IMR-90 (cell line): ENCODE results near the gene CAMTA1. TPM values are rescaled to one million over a fixed set of nuclear protein-coding genes. Genes with fewer than 3 reads are reported as not detected.

Experiments
- ATAC-seq: fragments of 200-7000 bp; cut with Tn5 transposase; 2 replicates; pipeline ENCODE4 v1.9.1; 2020; ENCODE audit warnings: low read depth, mild to moderate bottlenecking, moderate library complexity
- BruUV-seq: library from RNA; stranded (reverse); fragments of 400-500 nt; replicated peaks from 2 replicates; lab custom pipeline; 2021; lab: Mats Ljungman, UMichigan
- CTCF ChIA-PET: fragments of 300-600 bp; formaldehyde crosslinking; extraction: SDS; loops from one replicate; lab custom pipeline; 2021; ENCODE audit warnings: antibody characterized with exemption; lab: Yijun Ruan, JAX
- POLR2A ChIA-PET: fragments of 300-600 bp; sonication (Branson Sonifier 250); formaldehyde crosslinking; loops from one replicate; lab custom pipeline; 2022; ENCODE audit warnings: antibody characterized with exemption; ENCODE audit not compliant: unreplicated experiment; lab: Charles Lee
- DNase-seq: peaks from one replicate; pipeline ENCODE4 v3.0.0; 2013
- H2AFZ ChIP-seq: replicated peaks from 2 replicates; pipeline ENCODE3; 2013; ENCODE audit warnings: low read length, mild to moderate bottlenecking; ENCODE audit not compliant: poor library complexity
- H2AK5ac ChIP-seq: 2 replicates; pipeline ENCODE4 v1.6.1; 2013; ENCODE audit warnings: low read depth, low read length, inconsistent platforms
- H2AK9ac ChIP-seq: replicated peaks from 2 replicates; pipeline ENCODE3; 2013; ENCODE audit warnings: mild to moderate bottlenecking, low read depth, low read length, moderate library complexity; ENCODE audit not compliant: poor library complexity
- H2BK120ac ChIP-seq: 2 replicates; pipeline ENCODE4 v1.6.1; 2013; ENCODE audit warnings: low read depth, low read length, inconsistent platforms
- H2BK15ac ChIP-seq: 3 replicates; pipeline ENCODE4 v1.6.1; 2013; ENCODE audit warnings: low read depth, low read length, inconsistent platforms
- H2BK20ac ChIP-seq: 2 replicates; pipeline ENCODE4 v1.6.1; 2013; ENCODE audit warnings: low read depth, mild to moderate bottlenecking, inconsistent platforms, low read length, moderate library complexity
- H2BK5ac ChIP-seq: 2 replicates; pipeline ENCODE4 v1.6.1; 2013; ENCODE audit warnings: mild to moderate bottlenecking, low read depth, low read length, inconsistent platforms; ENCODE audit not compliant: poor library complexity, severe bottlenecking
- H3K14ac ChIP-seq: replicated peaks from 2 replicates; pipeline ENCODE4 v1.6.1; 2013; ENCODE audit warnings: low read depth, low read length, inconsistent platforms
- H3K18ac ChIP-seq: 2 replicates; pipeline ENCODE4 v1.6.1; 2013; ENCODE audit warnings: low read depth, low read length, control low read depth
- H3K23ac ChIP-seq: 2 replicates; pipeline ENCODE4 v1.6.1; 2013; ENCODE audit warnings: low read depth, low read length, inconsistent platforms
- H3K27ac ChIP-seq: 2 replicates; pipeline ENCODE4 v1.5.1; 2013; ENCODE audit warnings: mild to moderate bottlenecking, control low read depth, low read length; ENCODE audit not compliant: insufficient read depth
- H3K27me3 ChIP-seq: 2 replicates; pipeline ENCODE4 v1.6.1; 2013; ENCODE audit warnings: low read length; ENCODE audit not compliant: control insufficient read depth, insufficient read depth
- H3K36me3 ChIP-seq: 2 replicates; pipeline ENCODE4 v1.6.1; 2013; ENCODE audit warnings: low read length, mixed read lengths; ENCODE audit not compliant: control insufficient read depth, insufficient read depth
- H3K4ac ChIP-seq: 2 replicates; pipeline ENCODE4 v1.6.1; 2013; ENCODE audit warnings: low read depth, low read length, inconsistent platforms
- H3K4me1 ChIP-seq: 2 replicates; pipeline ENCODE4 v1.6.1; 2013; ENCODE audit warnings: low read length, mixed read lengths; ENCODE audit not compliant: control insufficient read depth, insufficient read depth
- H3K4me2 ChIP-seq: 2 replicates; pipeline ENCODE4 v1.6.1; 2013; ENCODE audit warnings: low read depth, mild to moderate bottlenecking, control low read depth, low read length, moderate library complexity
- H3K4me3 ChIP-seq: 2 replicates; pipeline ENCODE4 v1.5.1; 2013; ENCODE audit warnings: low read depth, mild to moderate bottlenecking, control low read depth, low read length, moderate library complexity; ENCODE audit not compliant: insufficient read depth
- H3K56ac ChIP-seq: 2 replicates; pipeline ENCODE4 v1.6.1; 2013; ENCODE audit warnings: low read length, inconsistent platforms; ENCODE audit not compliant: insufficient read depth; ENCODE audit errors: extremely low read depth
- H3K79me1 ChIP-seq, 2 experiments: 2 replicates each; pipeline ENCODE4 v1.6.1; 2013; ENCODE audit warnings: low read length in 2 of 2, inconsistent platforms in 1 of 2, low read depth in 1 of 2
- H3K9ac ChIP-seq: 2 replicates; pipeline ENCODE4 v1.6.1; 2013; ENCODE audit warnings: low read depth, low read length, control low read depth
- H3K9me1 ChIP-seq: 2 replicates; pipeline ENCODE4 v1.6.1; 2013; ENCODE audit warnings: low read length, inconsistent platforms; ENCODE audit not compliant: insufficient read depth
- H3K9me3 ChIP-seq: 2 replicates; pipeline ENCODE4 v1.6.1; 2013; ENCODE audit warnings: low read length; ENCODE audit not compliant: control insufficient read depth, insufficient read depth
- H4K20me1 ChIP-seq: 2 replicates; pipeline ENCODE4 v1.6.1; 2013; ENCODE audit warnings: low read length, inconsistent platforms; ENCODE audit not compliant: insufficient read depth
- H4K5ac ChIP-seq: 2 replicates; pipeline ENCODE4 v1.6.1; 2013; ENCODE audit warnings: mild to moderate bottlenecking, low read depth, low read length, control low read depth
- H4K8ac ChIP-seq, 2 experiments: 2 replicates each; pipeline ENCODE4 v1.6.1; 2013; ENCODE audit warnings: low read depth in 2 of 2, low read length in 2 of 2, control low read depth in 1 of 2, inconsistent platforms in 1 of 2
- H4K91ac ChIP-seq: 2 replicates; pipeline ENCODE4 v1.6.1; 2013; ENCODE audit warnings: low read depth, low read length, inconsistent platforms; ENCODE audit not compliant: insufficient read depth
- CEBPB ChIP-seq: IDR thresholded peaks from 2 replicates; pipeline ENCODE4 v1.6.1; 2012; ENCODE audit warnings: low read depth, low read length, improper control_type of control experiment
- CHD1 ChIP-seq: IDR thresholded peaks from 2 replicates; pipeline ENCODE4 v1.6.1; 2012; ENCODE audit warnings: low read depth, low read length, improper control_type of control experiment
- FOS ChIP-seq: fragments of 150-350 bp; IDR thresholded peaks from 2 replicates; pipeline ENCODE4 v1.6.1; 2016; ENCODE audit warnings: low read depth, low read length
- MAFK ChIP-seq: IDR thresholded peaks from 2 replicates; pipeline ENCODE4 v1.6.1; 2012; ENCODE audit warnings: low read depth, low read length, improper control_type of control experiment
- MXI1 ChIP-seq: IDR thresholded peaks from 2 replicates; pipeline ENCODE4 v1.6.1; 2012; ENCODE audit warnings: low read depth, mild to moderate bottlenecking, low read length, moderate library complexity, borderline replicate concordance
- NFE2L2 ChIP-seq: fragments of 150-350 bp; IDR thresholded peaks from 2 replicates; pipeline ENCODE4 v1.6.1; 2016; ENCODE audit warnings: low read depth, mild to moderate bottlenecking, low read length
- POLR2A ChIP-seq: IDR thresholded peaks from 2 replicates; pipeline ENCODE4 v1.6.1; 2012; ENCODE audit warnings: mild to moderate bottlenecking, low read depth, low read length
- RAD21 ChIP-seq: IDR thresholded peaks from 2 replicates; pipeline ENCODE4 v1.6.1; 2012; ENCODE audit warnings: low read length, improper control_type of control experiment
- SMC3 ChIP-seq: fragments of 150-350 bp; IDR thresholded peaks from 2 replicates; pipeline ENCODE4 v1.6.1; 2016; ENCODE audit warnings: low read depth, mild to moderate bottlenecking, antibody characterized with exemption, low read length, moderate library complexity
- USF2 ChIP-seq: fragments of 150-350 bp; IDR thresholded peaks from 2 replicates; pipeline ENCODE4 v1.6.1; 2017; ENCODE audit warnings: mild to moderate bottlenecking, antibody characterized with exemption, low read length, low read depth
- WGBS, 2 experiments: methylation state at CpG; one replicate each; pipeline versions ENCODE4 v1.1.5 to v1.1.7; 2013; ENCODE audit warnings: missing lambda C conversion rate in 2 of 2; ENCODE audit not compliant: insufficient read length in 1 of 2; ENCODE audit errors: extremely low coverage in 2 of 2; 5-methylcytosine and 5-hydroxymethylcytosine counted together
- dilution Hi-C: fragments of 300-500 bp; cut with HindIII; formaldehyde crosslinking; loops from one replicate; pipeline ENCODE4 v1.14.3; 2018; ENCODE audit warnings: low sequenced_read_pairs; ENCODE audit not compliant: unreplicated experiment
- in situ Hi-C: fragments of 300-500 bp; cut with MboI; formaldehyde crosslinking; loops from 3 replicates; pipeline ENCODE4 v1.14.3; 2019; ENCODE audit warnings: low sequenced_read_pairs, inconsistent platforms, mixed read lengths
- intact Hi-C: fragments of 100-400 bp; cut with micrococcal nuclease; formaldehyde crosslinking; loops from 2 replicates; pipeline ENCODE4 v1.10.0; 2022
- polyA plus RNA-seq, 3 experiments: library from polyadenylated mRNA; depleted of rRNA; stranded (reverse); fragments of >200 nt; gene quantifications; 2 replicates each; pipeline ENCODE4 v1.2.3, GENCODE V29; 2012; ENCODE audit warnings: low replicate concordance in 1 of 3
- total RNA-seq: library from RNA; depleted of rRNA; stranded (reverse); fragments of >200 nt; gene quantifications from 2 replicates; pipeline ENCODE4 v1.2.3, GENCODE V29; 2012
- TF ChIP-seq, protein P1 (sequence below): conservative IDR thresholded peaks from 2 replicates; pipeline ENCODE4 v1.5.1; 2012; ENCODE audit warnings: mild to moderate bottlenecking, low read depth, low read length, improper control_type of control experiment

CAMTA1 gene
- total and polyA plus RNA-seq, 2 of the 4 experiments (the other 2 are of a cell fraction), result 35.5 to 74.3 TPM

- peaks cover 6% of the 10 kb centered on the region for H3K27me3 ChIP-seq
- H2BK5ac ChIP-seq, result no peak overlapping the region
- H2AK9ac ChIP-seq, result no peak overlapping the region
- H3K36me3 ChIP-seq, result no peaks in the 10 kb centered on the region
- in situ Hi-C loops, result no loop called here
- intact Hi-C loops, result no loop called here
- H3K56ac ChIP-seq, result no peak overlapping the region
- ChIA-PET POLR2A (no interaction called here), CTCF (no interaction called here)
- H2AFZ ChIP-seq, result no peak overlapping the region
- H2BK20ac ChIP-seq, result no peak overlapping the region
- no peak overlapping the region for H4K8ac ChIP-seq
- no peak overlapping the region for H2BK15ac ChIP-seq
- no peak overlapping the region for H3K4me2 ChIP-seq
- no peaks in the 10 kb centered on the region for H4K20me1 ChIP-seq
- H2AK5ac ChIP-seq, result no peak overlapping the region
- no peak overlapping the region for H4K5ac ChIP-seq
- no peaks in the 10 kb centered on the region; the same call in 1 of the 2 replicates for H3K9me1 ChIP-seq
- TF ChIP-seq FOS, result no peak
- no peak for TF ChIP-seq CEBPB
- no peak for TF ChIP-seq RAD21
- no peak for TF ChIP-seq MAFK
- TF ChIP-seq CHD1, result no peak
- TF ChIP-seq MXI1, result no peak
- no peak for TF ChIP-seq SMC3
- TF ChIP-seq, protein P1, sequence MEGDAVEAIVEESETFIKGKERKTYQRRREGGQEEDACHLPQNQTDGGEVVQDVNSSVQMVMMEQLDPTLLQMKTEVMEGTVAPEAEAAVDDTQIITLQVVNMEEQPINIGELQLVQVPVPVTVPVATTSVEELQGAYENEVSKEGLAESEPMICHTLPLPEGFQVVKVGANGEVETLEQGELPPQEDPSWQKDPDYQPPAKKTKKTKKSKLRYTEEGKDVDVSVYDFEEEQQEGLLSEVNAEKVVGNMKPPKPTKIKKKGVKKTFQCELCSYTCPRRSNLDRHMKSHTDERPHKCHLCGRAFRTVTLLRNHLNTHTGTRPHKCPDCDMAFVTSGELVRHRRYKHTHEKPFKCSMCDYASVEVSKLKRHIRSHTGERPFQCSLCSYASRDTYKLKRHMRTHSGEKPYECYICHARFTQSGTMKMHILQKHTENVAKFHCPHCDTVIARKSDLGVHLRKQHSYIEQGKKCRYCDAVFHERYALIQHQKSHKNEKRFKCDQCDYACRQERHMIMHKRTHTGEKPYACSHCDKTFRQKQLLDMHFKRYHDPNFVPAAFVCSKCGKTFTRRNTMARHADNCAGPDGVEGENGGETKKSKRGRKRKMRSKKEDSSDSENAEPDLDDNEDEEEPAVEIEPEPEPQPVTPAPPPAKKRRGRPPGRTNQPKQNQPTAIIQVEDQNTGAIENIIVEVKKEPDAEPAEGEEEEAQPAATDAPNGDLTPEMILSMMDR, result no peak
- no peak for TF ChIP-seq POLR2A
- TF ChIP-seq NFE2L2, result no peak
- TF ChIP-seq USF2, result no peak
- DNase-seq, result no peak
- H3K18ac ChIP-seq, result no peak overlapping the region; the same call in 1 of the 2 replicates
- H3K9me3 ChIP-seq, result no peaks in the 10 kb centered on the region
- no peaks in the 10 kb centered on the region for H3K79me1 ChIP-seq
- dilution Hi-C loops, result no loop called here
- H3K4me1 ChIP-seq, result no peaks in the 10 kb centered on the region
- H4K91ac ChIP-seq, result no peak overlapping the region
- no peak overlapping the region for H3K14ac ChIP-seq
- no peak overlapping the region for H3K27ac ChIP-seq
- no peak overlapping the region for H2BK120ac ChIP-seq
- no TSS peak for BruUV-seq
- H3K4me3 ChIP-seq, result no peak overlapping the region
- no CpG with 5 or more reads among the region's 3 CpGs for WGBS, 2 experiments
- H3K4ac ChIP-seq, result no peak overlapping the region
- H3K23ac ChIP-seq, result no peak overlapping the region
- H3K9ac ChIP-seq, result no peak overlapping the region
- no peak for ATAC-seq
Measured at GRCh38 chr1:7190261-7190660, 405.0 kb downstream of the CAMTA1 start.
